Stimulated activated naive B cell treated with anti-CD40 and anti-IgM and Interleukin-4, amounts not matched to agents 10 μg/mL and 1 μg/mL and 100 μg/mL, for 72 hours (primary cell): ENCODE measurements around the gene DIABLO.
"Not testable (repeated sequence)": the region's sequence is repeated elsewhere in the genome, so short reads cannot be mapped to it uniquely, and the experiment has no call there.

ENCODE experiments used
- ATAC-seq, 2 donors: fragments of 150-1000 bp; cut with Tn5 transposase; replicated peaks; 2 replicates each; pipeline ENCODE4 v1.10.0; 2021; ENCODE audit warnings: moderate library complexity in 1 of 2
- DNase-seq: peaks from one replicate; pipeline ENCODE4 v3.0.0; 2021
- H3K27ac Mint-ChIP-seq: one replicate; pipeline ENCODE4 v1.8.0; 2022; ENCODE audit warnings: mild to moderate bottlenecking, mixed read lengths
- H3K27me3 Mint-ChIP-seq, 2 donors: one replicate each; pipeline ENCODE4 v1.8.0; 2022; ENCODE audit warnings: mixed read lengths in 2 of 2
- H3K36me3 Mint-ChIP-seq, 2 donors: one replicate each; pipeline ENCODE4 v1.8.0; 2022; ENCODE audit warnings: mixed read lengths in 2 of 2, mild to moderate bottlenecking in 1 of 2
- H3K4me1 Mint-ChIP-seq, 2 donors: one replicate each; pipeline ENCODE4 v1.8.0; 2022; ENCODE audit warnings: mixed read lengths in 2 of 2, mild to moderate bottlenecking in 1 of 2
- H3K4me3 Mint-ChIP-seq, 2 donors: one replicate each; pipeline ENCODE4 v1.8.0; 2022; ENCODE audit warnings: mild to moderate bottlenecking in 2 of 2, mixed read lengths in 2 of 2, moderate library complexity in 1 of 2
- H3K9me3 Mint-ChIP-seq, 2 donors: one replicate each; pipeline ENCODE4 v1.8.0; 2022; ENCODE audit warnings: mixed read lengths in 2 of 2, mild to moderate bottlenecking in 1 of 2

The DIABLO gene

GRCh38 chr12:122189626-122190475 lies 36.0 kb downstream of the DIABLO start:
- no peak for ATAC-seq
- no peak overlapping the region for H3K27ac Mint-ChIP-seq
- no peak for DNase-seq
- H3K4me1 Mint-ChIP-seq = peaks cover 2 to 4% of the 10 kb centered on the region in 2 donors
- H3K9me3 Mint-ChIP-seq = peaks cover 0 to 2% of the 10 kb centered on the region in 2 donors
- H3K4me3 Mint-ChIP-seq = no peak overlapping the region
- no peaks in the 10 kb centered on the region for H3K36me3 Mint-ChIP-seq
- H3K27me3 Mint-ChIP-seq = peaks cover 0 to 11% of the 10 kb centered on the region in 2 donors

- Mint-ChIP-seq H3K9me3 (no peaks in the 10 kb centered on the region), H3K36me3 (no peaks in the 10 kb centered on the region), H3K4me3 (no peak overlapping the region), H3K4me1 (peaks cover 14 to 25% of the 10 kb centered on the region in 2 donors), H3K27ac (no peak overlapping the region), H3K27me3 (peaks cover 3 to 6% of the 10 kb centered on the region in 2 donors)
- ATAC-seq (no peak), DNase-seq (no peak)
These were observed 38.4 kb downstream of the DIABLO start for GRCh38 chr12:122187466-122187865.

GRCh38 chr12:122185494-122186082 lies 40.3 kb downstream of the DIABLO start:
- H3K4me3 Mint-ChIP-seq = no peak overlapping the region
- H3K9me3 Mint-ChIP-seq = no peaks in the 10 kb centered on the region
- peak overlapping the region; percentile 53 for H3K27ac Mint-ChIP-seq

GRCh38 chr12:122185079-122185478 lies 40.8 kb downstream of the DIABLO start:
- no peak for ATAC-seq
- Mint-ChIP-seq H3K27ac (peak overlapping the region; percentile 88), H3K4me3 (no peak overlapping the region), H3K27me3 (peaks cover 0 to 3% of the 10 kb centered on the region in 2 donors), H3K36me3 (no peaks in the 10 kb centered on the region), H3K9me3 (no peaks in the 10 kb centered on the region), H3K4me1 (peaks cover 14 to 31% of the 10 kb centered on the region in 2 donors)
- DNase-seq = no peak

More at GRCh38 chr12:122185494-122186082, 40.3 kb downstream of the DIABLO start:
- DNase-seq (no peak), ATAC-seq (no peak)
- Mint-ChIP-seq H3K27me3 (peaks cover 0 to 3% of the 10 kb centered on the region in 2 donors), H3K36me3 (no peaks in the 10 kb centered on the region), H3K4me1 (peaks cover 14 to 31% of the 10 kb centered on the region in 2 donors)

GRCh38 chr12:122184517-122184916 lies 41.3 kb downstream of the DIABLO start:
- Mint-ChIP-seq H3K27ac (peak overlapping the region; percentile 88), H3K4me1 (peaks cover 14 to 31% of the 10 kb centered on the region in 2 donors), H3K36me3 (no peaks in the 10 kb centered on the region), H3K4me3 (peak overlapping the region; percentile 70 to 72), H3K9me3 (no peaks in the 10 kb centered on the region), H3K27me3 (peaks cover 0 to 3% of the 10 kb centered on the region in 2 donors)
- DNase-seq (peak; percentile 51), ATAC-seq (peak; percentile 84 to 85)

GRCh38 chr12:122183588-122183940 lies 42.3 kb downstream of the DIABLO start:
- H3K27ac Mint-ChIP-seq = peak overlapping the region; percentile 31
- H3K9me3 Mint-ChIP-seq = no peaks in the 10 kb centered on the region
- peak overlapping the region; percentile 62 to 83 for H3K4me3 Mint-ChIP-seq
- H3K36me3 Mint-ChIP-seq = no peaks in the 10 kb centered on the region
- H3K4me1 Mint-ChIP-seq = peaks cover 14 to 31% of the 10 kb centered on the region in 2 donors
- no peak for DNase-seq
- ATAC-seq = no peak
- H3K27me3 Mint-ChIP-seq = peaks cover 0 to 6% of the 10 kb centered on the region in 2 donors

GRCh38 chr12:122182887-122183587 lies 42.8 kb downstream of the DIABLO start, which contains the start of gene LRRC43:
Gene LRRC43 (plus strand): TSS chr12:122183123. CDS start chr12:122183145, 22 bp downstream.
- Mint-ChIP-seq H3K4me3 (peak within 1 kb of the TSS; percentile 83 to 85), H3K27me3 (peaks cover 0 to 6% of the 10 kb centered on the region in 2 donors), H3K9me3 (no peaks in the 10 kb centered on the region), H3K27ac (peak within 1 kb of the TSS; percentile 88), H3K4me1 (peaks cover 14 to 31% of the 10 kb centered on the region in 2 donors), H3K36me3 (no peaks in the 10 kb centered on the region)
- ATAC-seq (peak; percentile 59 to 64), DNase-seq (no peak)

GRCh38 chr12:122176473-122176872 lies 49.4 kb downstream of the DIABLO start:
- H3K4me3 Mint-ChIP-seq, H3K27ac Mint-ChIP-seq, H3K9me3 Mint-ChIP-seq, H3K36me3 Mint-ChIP-seq, DNase-seq, ATAC-seq, H3K4me1 Mint-ChIP-seq: not testable (repeated sequence)
- H3K27me3 Mint-ChIP-seq = peaks cover 3 to 15% of the 10 kb centered on the region in 2 donors

- H3K27ac Mint-ChIP-seq = no peak within 1 kb of the TSS
- peak; percentile 31 to 69 for ATAC-seq
These were observed 51.6 kb downstream of the DIABLO start, which contains the start of gene IL31 for GRCh38 chr12:122174155-122174845. Gene IL31 (minus strand): TSS chr12:122174221. CDS start chr12:122174172, 49 bp downstream.

GRCh38 chr12:122172262-122172939 lies 53.5 kb downstream of the DIABLO start:
- H3K36me3 Mint-ChIP-seq = no peaks in the 10 kb centered on the region
- ATAC-seq = no peak
- no peak overlapping the region for H3K27ac Mint-ChIP-seq
- no peak overlapping the region for H3K4me3 Mint-ChIP-seq
- H3K9me3 Mint-ChIP-seq = no peaks in the 10 kb centered on the region
- no peak for DNase-seq
- H3K27me3 Mint-ChIP-seq = peaks cover 0 to 15% of the 10 kb centered on the region in 2 donors
- H3K4me1 Mint-ChIP-seq = no peaks in the 10 kb centered on the region

More at GRCh38 chr12:122174155-122174845, 51.6 kb downstream of the DIABLO start, which contains the start of gene IL31:
- H3K36me3 Mint-ChIP-seq = no peaks in the 10 kb centered on the region
- H3K9me3 Mint-ChIP-seq = no peaks in the 10 kb centered on the region
- H3K4me3 Mint-ChIP-seq = no peak within 1 kb of the TSS
- no peak for DNase-seq
- peaks cover 1 to 15% of the 10 kb centered on the region in 2 donors for H3K27me3 Mint-ChIP-seq
- no peaks in the 10 kb centered on the region for H3K4me1 Mint-ChIP-seq

GRCh38 chr12:122171399-122171798 lies 54.5 kb downstream of the DIABLO start:
- ATAC-seq = no peak
- DNase-seq = no peak
- no peaks in the 10 kb centered on the region for H3K4me1 Mint-ChIP-seq
- H3K36me3 Mint-ChIP-seq = no peaks in the 10 kb centered on the region
- H3K27me3 Mint-ChIP-seq = peaks cover 0 to 11% of the 10 kb centered on the region in 2 donors
- no peak overlapping the region for H3K27ac Mint-ChIP-seq
- no peaks in the 10 kb centered on the region for H3K9me3 Mint-ChIP-seq
- H3K4me3 Mint-ChIP-seq = no peak overlapping the region

- DNase-seq (no peak), ATAC-seq (no peak)
- Mint-ChIP-seq H3K27me3 (peaks cover 0 to under 1% of the 10 kb centered on the region in 2 donors), H3K36me3 (no peaks in the 10 kb centered on the region), H3K4me3 (no peak overlapping the region), H3K4me1 (no peaks in the 10 kb centered on the region), H3K27ac (no peak overlapping the region), H3K9me3 (no peaks in the 10 kb centered on the region)
These were observed 57.4 kb downstream of the DIABLO start for GRCh38 chr12:122168492-122168891.

GRCh38 chr12:122167356-122167925 lies 58.4 kb downstream of the DIABLO start:
- no peaks in the 10 kb centered on the region for H3K9me3 Mint-ChIP-seq
- ATAC-seq (no peak), DNase-seq (no peak)
- H3K36me3 Mint-ChIP-seq = no peaks in the 10 kb centered on the region
- H3K4me3 Mint-ChIP-seq = no peak overlapping the region
- no peaks in the 10 kb centered on the region for H3K4me1 Mint-ChIP-seq
- H3K27me3 Mint-ChIP-seq = no peaks in the 10 kb centered on the region
- H3K27ac Mint-ChIP-seq = no peak overlapping the region
